ENCODE results near the gene MGAT4D.
"Not testable (repeated sequence)": the region's sequence is repeated elsewhere in the genome, so short reads cannot be mapped to it uniquely, and the experiment has no call there.

MGAT4D gene

GRCh38 chr4:140497747-140498636 lies at the start of gene MGAT4D:
TSS of gene MGAT4D (minus strand) at chr4:140498293. CDS start at chr4:140498222, 71 bp downstream.
- no peak for DNase-seq (ENCODE audit: low read depth)

DNA sequence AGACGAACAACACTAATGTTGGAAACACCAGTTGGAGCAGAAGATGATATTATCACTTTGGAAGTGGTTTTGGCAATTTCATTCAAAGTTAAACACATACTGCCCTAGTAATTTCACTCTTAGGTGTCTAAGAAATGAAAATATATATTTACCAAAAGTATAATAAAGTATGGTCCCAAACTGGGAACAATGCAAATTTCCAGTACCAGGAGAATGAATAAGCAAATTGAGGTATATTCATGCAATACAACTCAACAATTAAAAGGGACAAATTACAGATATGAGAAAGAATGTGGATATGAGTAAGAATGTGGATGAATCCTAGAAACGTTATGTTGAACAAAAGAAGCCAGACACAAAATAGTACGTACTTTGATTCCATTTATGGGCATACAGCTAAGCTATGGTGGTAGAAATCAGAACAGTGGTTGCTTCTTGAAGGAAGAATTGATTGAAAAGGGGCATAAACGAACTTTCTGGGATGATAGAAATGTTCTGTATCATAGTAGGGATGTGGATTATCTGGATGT lies 35.9 kb upstream of the MGAT4D start:
- DNase-seq (ENCODE audit: low read depth): no peak

- DNase-seq (ENCODE audit: low read depth): no peak
Measured at GRCh38 chr4:140529434-140529833, 31.3 kb upstream of the MGAT4D start.

- peak; percentile 74 for DNase-seq (ENCODE audit: low read depth)
Measured at GRCh38 chr4:140523857-140524742, 26.0 kb upstream of the MGAT4D start, which contains the start of gene ELMOD2. TSS of gene ELMOD2 (plus strand) at chr4:140524168. CDS start at chr4:140525429, 1,261 bp downstream.

DNA sequence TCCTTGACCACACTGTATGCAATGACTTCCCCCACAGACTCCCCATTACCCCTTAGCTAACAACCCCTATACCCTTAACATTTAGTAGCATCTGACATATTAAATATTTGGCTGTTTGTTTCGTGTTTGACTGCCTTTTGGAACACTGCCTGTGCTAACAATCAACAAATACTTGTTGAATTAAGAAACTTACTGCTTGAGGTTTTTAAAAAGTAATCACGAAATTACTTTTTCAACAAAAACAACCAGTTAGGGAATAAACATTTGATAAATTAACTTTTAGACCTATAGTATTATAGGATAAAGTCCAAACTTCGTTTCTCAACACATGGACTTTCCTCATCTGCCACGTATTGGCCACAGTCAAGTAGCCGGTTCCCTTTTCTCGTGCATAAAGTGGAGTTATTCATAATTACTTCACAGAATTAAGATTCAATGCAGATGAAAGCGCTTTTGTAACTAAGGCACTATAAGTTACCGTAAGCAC lies 25.3 kb upstream of the MGAT4D start:
- no peak for DNase-seq (ENCODE audit: low read depth)

DNA sequence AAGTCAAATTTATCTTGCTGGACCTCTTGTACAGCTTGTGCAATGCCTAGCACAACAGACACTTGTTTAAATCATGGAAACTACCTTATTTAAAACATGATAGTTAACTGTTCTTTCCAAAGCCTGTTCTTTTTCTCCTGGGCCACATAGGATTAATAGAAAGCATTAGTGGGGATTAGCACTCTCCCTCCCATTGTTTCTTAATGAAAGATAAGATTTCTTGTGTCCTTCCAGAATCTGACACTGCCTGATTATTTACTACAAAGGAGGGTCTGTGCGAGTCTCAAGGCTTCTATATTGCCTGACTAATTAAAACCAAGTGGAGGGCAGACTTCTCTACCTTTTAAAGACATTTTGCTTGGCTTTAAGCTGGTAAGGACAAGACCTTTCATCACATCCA lies 17.3 kb upstream of the MGAT4D start:
- DNase-seq (ENCODE audit: low read depth): no peak

DNA sequence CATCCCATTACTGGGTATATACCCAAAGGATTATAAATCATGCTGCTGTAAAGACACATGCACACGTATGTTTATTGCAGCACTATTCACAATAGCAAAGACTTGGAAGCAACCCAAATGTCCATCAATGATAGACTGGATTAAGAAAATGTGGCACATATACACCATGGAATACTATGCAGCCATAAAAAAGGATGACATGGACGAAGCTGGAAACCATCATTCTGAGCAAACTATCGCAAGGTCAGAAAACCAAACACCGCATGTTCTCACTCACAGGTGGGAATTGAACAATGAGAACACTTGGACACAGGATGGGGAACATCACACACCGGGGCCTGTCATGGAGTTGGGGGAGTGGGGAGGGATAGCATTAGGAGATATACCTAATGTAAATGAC lies 15.7 kb upstream of the MGAT4D start:
- not testable (repeated sequence) for DNase-seq (ENCODE audit: low read depth)

DNA sequence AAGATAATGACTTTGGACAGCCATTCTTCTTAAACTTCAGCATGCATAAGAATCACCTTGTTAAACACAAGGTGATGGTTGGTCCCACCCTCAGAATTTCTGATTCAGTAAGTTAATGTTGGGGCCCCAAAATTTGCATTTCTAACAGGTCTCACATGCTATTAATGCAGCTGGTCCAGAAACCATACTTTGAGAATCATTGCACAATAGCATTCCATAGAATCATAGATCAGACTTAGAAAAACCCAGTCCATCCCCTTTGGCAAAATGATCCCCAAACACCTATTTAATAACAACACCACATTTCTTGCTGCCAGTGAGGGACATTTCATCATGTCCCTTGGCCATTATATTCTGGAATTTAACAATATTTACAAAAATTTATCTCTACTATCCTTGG lies 6.2 kb upstream of the MGAT4D start:
- no peak for DNase-seq (ENCODE audit: low read depth)

DNA sequence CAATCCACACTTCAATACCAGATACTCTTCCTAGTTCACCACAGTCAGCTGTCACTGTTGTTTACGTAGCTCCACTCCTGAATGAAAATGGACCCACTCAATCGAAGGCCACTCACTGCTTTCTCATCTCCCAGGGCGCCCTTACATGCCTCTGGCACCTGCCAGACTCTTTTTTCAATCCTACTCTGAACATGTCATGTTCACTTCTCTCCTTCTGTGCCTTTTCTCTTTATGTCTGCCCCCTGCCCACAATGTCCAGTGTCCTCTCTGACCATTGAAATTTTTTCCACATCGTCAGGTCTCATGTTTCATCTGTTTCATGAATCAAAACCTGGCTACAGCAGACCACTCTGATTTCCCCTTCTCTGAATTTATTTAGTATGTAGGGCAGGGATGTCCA lies 1.3 kb upstream of the MGAT4D start:
- DNase-seq (ENCODE audit: low read depth): no peak

DNA sequence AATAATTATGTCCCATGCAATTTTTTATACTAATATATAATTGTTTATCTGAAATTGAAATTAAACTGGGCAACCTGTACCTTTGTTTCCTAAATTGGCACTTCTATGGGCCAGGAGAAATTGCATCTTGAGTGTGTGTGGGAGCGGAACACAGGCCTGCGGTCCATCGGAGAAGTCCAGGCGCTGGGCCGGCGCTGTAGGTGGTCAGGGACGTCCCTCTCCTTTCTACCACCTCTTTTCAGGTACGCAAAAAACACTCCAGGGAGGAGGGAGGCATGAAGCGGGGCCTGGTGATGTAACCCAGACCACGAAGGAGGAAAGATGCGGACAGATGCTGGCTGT lies 717 bp downstream of the MGAT4D start:
- no peak for DNase-seq (ENCODE audit: low read depth)

GRCh38 chr4:140485939-140486338 lies 12.2 kb downstream of the MGAT4D start:
- DNase-seq (ENCODE audit: low read depth): no peak

- no peak for DNase-seq (ENCODE audit: low read depth)
Measured at GRCh38 chr4:140483445-140483844, 14.6 kb downstream of the MGAT4D start.

- no peak for DNase-seq (ENCODE audit: low read depth)
Measured at GRCh38 chr4:140472156-140472555, 25.9 kb downstream of the MGAT4D start.

DNA sequence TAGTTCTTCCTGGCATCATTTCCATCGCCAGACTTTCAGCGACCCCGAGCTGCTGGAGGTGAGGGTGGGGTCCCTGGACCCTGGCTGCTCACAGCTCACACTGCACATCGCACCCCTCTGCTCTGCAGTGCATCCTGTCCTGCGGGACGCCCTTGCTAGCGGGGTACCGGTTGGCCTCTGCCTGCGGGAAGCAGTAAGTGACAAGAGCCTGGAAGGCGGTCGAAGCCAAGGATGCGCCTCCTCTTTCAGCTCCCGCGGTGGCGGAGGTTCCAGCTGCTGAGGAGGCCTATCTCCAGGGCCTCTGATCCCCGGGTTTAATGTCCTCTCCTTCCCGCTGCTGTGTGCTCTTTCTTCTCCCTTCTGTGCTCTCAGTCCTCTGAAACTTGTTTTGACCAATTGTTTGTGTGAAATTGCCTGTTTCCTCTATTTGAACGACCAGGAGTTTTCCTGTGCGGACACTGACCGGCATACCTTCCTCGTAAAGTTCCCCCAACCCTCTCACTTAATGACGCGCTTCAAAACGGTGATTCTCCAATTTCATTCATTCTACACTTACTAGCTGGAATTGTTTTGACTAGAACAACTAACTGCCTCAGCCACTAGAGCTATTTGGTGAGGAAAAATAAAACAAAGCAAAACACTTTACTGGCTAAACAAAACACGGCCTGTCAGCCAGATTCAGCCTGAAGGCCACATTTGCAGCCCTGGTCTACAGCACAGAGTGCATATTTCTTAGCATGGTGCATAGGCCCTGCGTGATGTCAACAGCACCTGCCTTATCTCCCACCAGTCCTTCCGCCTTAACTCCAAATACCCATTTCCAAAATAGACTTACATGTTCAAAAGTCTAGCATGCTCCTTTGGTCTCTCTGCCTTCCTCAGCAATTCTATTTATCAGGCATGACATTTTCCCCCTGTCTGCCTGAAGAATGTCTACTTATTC lies 28.0 kb downstream of the MGAT4D start:
- no peak for DNase-seq (ENCODE audit: low read depth)

GRCh38 chr4:140466146-140466545 lies 31.9 kb downstream of the MGAT4D start:
- no peak for DNase-seq (ENCODE audit: low read depth)

DNA sequence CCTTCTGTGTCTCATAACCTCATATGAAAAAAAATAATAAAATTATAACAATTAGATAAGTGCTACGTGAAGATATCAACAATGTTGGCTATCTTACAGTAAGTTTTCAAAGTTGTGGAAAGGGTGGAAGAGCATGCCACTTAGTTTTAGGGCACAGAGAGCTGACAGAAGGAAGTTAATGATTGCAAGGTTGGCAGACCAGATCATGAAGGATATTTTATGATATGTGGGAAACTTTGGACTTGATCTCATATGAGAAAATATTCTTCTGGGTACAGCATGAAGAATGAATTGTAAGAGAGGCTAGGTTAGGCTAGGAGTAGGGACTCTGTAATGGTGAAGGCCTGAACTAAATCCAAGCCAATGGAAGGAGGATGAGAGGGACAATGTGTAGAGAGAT lies 34.5 kb downstream of the MGAT4D start:
- no peak for DNase-seq (ENCODE audit: low read depth)

DNA sequence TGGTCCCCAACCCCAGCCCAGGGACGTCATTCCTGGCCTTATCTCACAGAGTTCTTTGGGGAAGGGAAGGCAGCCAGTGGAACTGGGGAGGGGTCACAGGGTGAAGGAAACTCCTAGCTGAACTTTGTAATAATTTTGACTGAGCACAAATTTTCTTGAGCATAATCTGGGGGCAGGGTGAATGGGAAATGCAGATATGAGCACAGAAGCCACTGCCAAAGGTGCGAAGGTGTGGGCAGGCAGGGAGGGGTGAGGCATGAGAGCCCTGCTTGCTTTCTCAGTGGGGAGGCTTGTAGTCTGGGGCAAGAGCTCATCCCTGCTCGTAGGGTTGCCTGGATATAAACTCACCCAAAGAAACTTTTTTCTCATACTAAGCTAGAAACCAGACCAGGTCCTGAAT lies 34.9 kb downstream of the MGAT4D start:
- DNase-seq (ENCODE audit: low read depth): no peak

- no peak for DNase-seq (ENCODE audit: low read depth)
Measured at GRCh38 chr4:140450352-140450751, 47.7 kb downstream of the MGAT4D start.

- DNase-seq (ENCODE audit: low read depth): no peak
Measured at GRCh38 chr4:140448830-140449229, 49.3 kb downstream of the MGAT4D start.

GRCh38 chr4:140448162-140448561 lies 49.9 kb downstream of the MGAT4D start:
- no peak for DNase-seq (ENCODE audit: low read depth)

- not testable (repeated sequence) for DNase-seq (ENCODE audit: low read depth)
Measured at GRCh38 chr4:140444347-140444746, 53.7 kb downstream of the MGAT4D start.
